Smooth muscle cell (in vitro differentiated cells): ENCODE data around the gene WDR3. TPM values are rescaled to one million over a fixed set of nuclear protein-coding genes. Genes with fewer than 3 reads are reported as not detected.

Experiments used
- DNase-seq: peaks from one replicate; lab custom pipeline; 2025; ENCODE audit not compliant: unreplicated experiment; lab: John Stamatoyannopoulos, UW
- H2AFZ ChIP-seq: fragments of 200-600 bp; sonication (generic); 2 replicates; pipeline ENCODE4 v1.6.0; 2016; ENCODE audit warnings: antibody characterized with exemption, low read depth, mild to moderate bottlenecking
- H3F3A ChIP-seq: fragments of 200-600 bp; sonication (generic); 2 replicates; pipeline ENCODE4 v1.6.0; 2017; ENCODE audit warnings: antibody characterized with exemption, low read depth
- H3K27ac ChIP-seq: fragments of 200-600 bp; sonication (generic); 2 replicates; pipeline ENCODE4 v1.5.1; 2016; ENCODE audit warnings: low read depth, mild to moderate bottlenecking
- H3K27me3 ChIP-seq: fragments of 200-600 bp; sonication (generic); 2 replicates; pipeline ENCODE4 v1.6.1; 2016; ENCODE audit warnings: low read depth, mild to moderate bottlenecking
- H3K36me3 ChIP-seq: fragments of 200-600 bp; sonication (generic); 2 replicates; pipeline ENCODE4 v1.5.1; 2016; ENCODE audit warnings: low read depth
- H3K4me1 ChIP-seq: fragments of 200-600 bp; sonication (generic); 2 replicates; pipeline ENCODE4 v1.5.1; 2016; ENCODE audit warnings: low read depth
- H3K4me2 ChIP-seq: fragments of 200-600 bp; sonication (generic); 2 replicates; pipeline ENCODE4 v1.6.0; 2016; ENCODE audit warnings: mild to moderate bottlenecking
- H3K4me3 ChIP-seq: fragments of 200-600 bp; sonication (generic); 2 replicates; pipeline ENCODE4 v1.5.1; 2016; ENCODE audit warnings: mild to moderate bottlenecking
- H3K79me2 ChIP-seq: fragments of 200-600 bp; sonication (generic); 2 replicates; pipeline ENCODE4 v1.6.0; 2016; ENCODE audit warnings: low read depth, mild to moderate bottlenecking
- H3K9ac ChIP-seq: fragments of 200-600 bp; sonication (generic); 2 replicates; pipeline ENCODE4 v1.6.0; 2016; ENCODE audit warnings: low read depth
- H3K9me3 ChIP-seq: fragments of 200-600 bp; sonication (generic); replicated peaks from 2 replicates; pipeline ENCODE4 v1.5.1; 2016; ENCODE audit warnings: low read depth
- H4K20me1 ChIP-seq: fragments of 200-600 bp; sonication (generic); 2 replicates; pipeline ENCODE4 v1.6.0; 2016; ENCODE audit warnings: low read depth
- WGBS: methylation state at CpG from one replicate; pipeline ENCODE4 v1.1.7; 2016; ENCODE audit warnings: low lambda C conversion rate; 5-methylcytosine and 5-hydroxymethylcytosine counted together
- polyA plus RNA-seq: library from polyadenylated mRNA; unstranded; fragments of >200 nt; fragmentation: Nextera tagmentation; extraction: Ambion mirVana; gene quantifications from 2 replicates; pipeline ENCODE4 v1.2.1, GENCODE V29; 2016
- total RNA-seq: library from RNA; depleted of rRNA; stranded (reverse); fragments of >200 nt; gene quantifications from 2 replicates; pipeline ENCODE4 v1.2.3, GENCODE V29; 2014
- TF ChIP-seq, protein P1 (sequence below): fragments of 200-600 bp; sonication (generic); IDR thresholded peaks from 2 replicates; pipeline ENCODE4 v1.5.1; 2017; ENCODE audit warnings: borderline replicate concordance, mild to moderate bottlenecking, antibody characterized with exemption; ENCODE audit not compliant: insufficient read depth, poor library complexity, severe bottlenecking

The WDR3 gene
- total and polyA plus RNA-seq, 2 experiments from 2014 or later: 13.4 to 19.7 TPM

DNA sequence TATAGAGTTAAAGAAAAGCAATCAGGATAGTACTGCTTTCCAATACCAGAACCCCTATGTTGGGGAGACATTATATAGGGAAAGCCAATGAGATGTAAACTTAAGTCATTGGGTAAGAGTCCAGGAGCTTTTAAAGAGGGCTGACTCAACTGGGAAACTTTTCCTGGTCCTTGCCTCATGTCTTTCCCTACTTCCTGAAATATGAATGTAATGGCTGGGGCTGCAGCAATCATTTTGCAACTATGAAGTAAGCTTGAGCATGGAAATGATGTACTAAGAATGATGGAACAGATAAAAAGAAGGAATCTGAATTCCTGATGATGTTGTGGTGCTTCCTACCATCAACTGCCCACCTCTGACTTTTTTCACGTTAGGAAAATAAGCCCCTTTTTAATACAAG lies 55.7 kb downstream of the WDR3 start:
- Histone ChIP-seq H3K9me3 (no peaks in the 10 kb centered on the region), H3K4me3 (no peak overlapping the region), H3K27me3 (no peaks in the 10 kb centered on the region), H3K9ac (no peak overlapping the region), H3K79me2 (no peaks in the 10 kb centered on the region), H3K36me3 (no peaks in the 10 kb centered on the region), H2AFZ (no peak overlapping the region), H3K4me2 (no peak overlapping the region), H4K20me1 (no peaks in the 10 kb centered on the region), H3K27ac (no peak overlapping the region), H3K4me1 (no peaks in the 10 kb centered on the region), H3F3A (no peaks in the 10 kb centered on the region)
- WGBS: 70% methylated on average over 1 of the region's 1 CpG
- no peak for DNase-seq
- TF ChIP-seq, protein P1, sequence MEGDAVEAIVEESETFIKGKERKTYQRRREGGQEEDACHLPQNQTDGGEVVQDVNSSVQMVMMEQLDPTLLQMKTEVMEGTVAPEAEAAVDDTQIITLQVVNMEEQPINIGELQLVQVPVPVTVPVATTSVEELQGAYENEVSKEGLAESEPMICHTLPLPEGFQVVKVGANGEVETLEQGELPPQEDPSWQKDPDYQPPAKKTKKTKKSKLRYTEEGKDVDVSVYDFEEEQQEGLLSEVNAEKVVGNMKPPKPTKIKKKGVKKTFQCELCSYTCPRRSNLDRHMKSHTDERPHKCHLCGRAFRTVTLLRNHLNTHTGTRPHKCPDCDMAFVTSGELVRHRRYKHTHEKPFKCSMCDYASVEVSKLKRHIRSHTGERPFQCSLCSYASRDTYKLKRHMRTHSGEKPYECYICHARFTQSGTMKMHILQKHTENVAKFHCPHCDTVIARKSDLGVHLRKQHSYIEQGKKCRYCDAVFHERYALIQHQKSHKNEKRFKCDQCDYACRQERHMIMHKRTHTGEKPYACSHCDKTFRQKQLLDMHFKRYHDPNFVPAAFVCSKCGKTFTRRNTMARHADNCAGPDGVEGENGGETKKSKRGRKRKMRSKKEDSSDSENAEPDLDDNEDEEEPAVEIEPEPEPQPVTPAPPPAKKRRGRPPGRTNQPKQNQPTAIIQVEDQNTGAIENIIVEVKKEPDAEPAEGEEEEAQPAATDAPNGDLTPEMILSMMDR: no peak

DNA sequence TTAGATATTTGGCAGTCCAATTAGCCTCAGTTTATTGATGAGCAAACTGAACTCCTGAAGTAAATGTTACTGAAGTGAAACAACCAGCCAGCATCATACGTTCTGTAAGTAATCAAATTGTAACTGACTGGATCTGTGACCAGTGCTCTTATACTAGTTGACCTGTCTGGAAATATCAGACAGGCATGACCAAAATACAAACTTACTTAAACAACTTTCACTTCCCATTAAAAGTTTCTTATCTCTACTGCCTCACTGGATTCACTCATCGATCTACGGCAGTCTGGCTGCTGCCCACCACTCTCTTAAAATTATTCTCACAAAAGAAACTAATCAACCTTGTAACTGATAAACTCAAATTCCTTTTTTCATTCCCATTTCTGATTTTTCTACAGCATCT lies 56.4 kb downstream of the WDR3 start:
- Histone ChIP-seq H4K20me1 (no peaks in the 10 kb centered on the region), H3K9ac (no peak overlapping the region), H3K36me3 (no peaks in the 10 kb centered on the region), H3K4me1 (no peaks in the 10 kb centered on the region), H3K9me3 (no peaks in the 10 kb centered on the region), H2AFZ (no peak overlapping the region), H3K27me3 (no peaks in the 10 kb centered on the region), H3K4me3 (no peak overlapping the region), H3K4me2 (no peak overlapping the region), H3F3A (no peaks in the 10 kb centered on the region), H3K79me2 (no peaks in the 10 kb centered on the region), H3K27ac (no peak overlapping the region)
- 66% methylated on average over 3 of the region's 3 CpGs for WGBS
- no peak for DNase-seq
- TF ChIP-seq, protein P1: no peak

DNA sequence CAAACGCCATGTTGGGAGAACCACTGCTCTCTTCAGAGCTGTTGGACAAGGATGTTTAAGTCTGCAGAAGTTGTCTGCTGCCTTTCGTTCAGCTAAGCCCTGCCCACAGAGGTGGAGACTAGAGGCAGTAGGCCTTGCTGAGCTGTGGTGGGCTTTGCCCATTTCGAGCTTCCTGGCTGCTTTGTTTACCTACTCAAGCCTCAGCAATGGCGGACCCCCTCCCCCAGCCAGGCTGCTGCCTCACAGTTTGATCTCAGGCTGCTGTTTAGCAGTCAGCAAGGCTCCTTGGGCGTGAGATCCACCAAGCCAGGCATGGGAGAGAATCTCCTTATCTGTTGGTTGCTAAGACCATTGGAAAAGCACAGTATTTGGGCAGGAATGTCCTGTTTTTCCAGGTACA lies 74.8 kb downstream of the WDR3 start:
- no peak overlapping the region for H3K9ac ChIP-seq

DNA sequence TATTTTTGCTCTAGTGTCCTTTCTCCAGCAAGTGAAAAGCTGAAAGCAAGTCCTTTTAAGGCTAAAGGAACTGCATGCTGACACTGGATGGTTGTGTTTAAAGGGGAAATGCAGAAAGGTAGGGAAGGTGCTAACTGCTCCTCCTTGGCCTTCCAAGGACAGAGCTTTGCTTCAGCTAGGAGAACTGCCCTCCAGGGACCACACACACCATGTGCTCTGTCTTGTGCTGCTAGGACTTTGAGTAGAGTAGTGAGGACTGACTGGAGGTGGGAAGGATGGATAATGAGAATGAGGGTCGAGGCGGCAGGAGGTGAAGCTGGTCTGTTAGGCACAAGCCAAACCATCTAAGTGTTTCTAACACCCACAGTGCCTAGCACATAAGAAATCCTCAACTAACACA lies 77.9 kb downstream of the WDR3 start:
- TF ChIP-seq, protein P1: no peak
- H3K27me3 ChIP-seq: no peaks in the 10 kb centered on the region
- H3F3A ChIP-seq: no peaks in the 10 kb centered on the region

More for the DNA sequence above, 74.8 kb downstream of the WDR3 start:
- Histone ChIP-seq H3K27ac (no peak overlapping the region), H3K79me2 (no peaks in the 10 kb centered on the region), H2AFZ (no peak overlapping the region), H4K20me1 (no peaks in the 10 kb centered on the region), H3F3A (no peaks in the 10 kb centered on the region), H3K4me3 (no peak overlapping the region), H3K4me1 (no peaks in the 10 kb centered on the region), H3K27me3 (no peaks in the 10 kb centered on the region), H3K4me2 (no peak overlapping the region), H3K9me3 (no peaks in the 10 kb centered on the region), H3K36me3 (no peaks in the 10 kb centered on the region)
- 75% methylated on average over 5 of the region's 5 CpGs for WGBS
- no peak for DNase-seq
- TF ChIP-seq, protein P1: no peak

More for the DNA sequence above, 77.9 kb downstream of the WDR3 start:
- H3K9ac ChIP-seq: no peak overlapping the region
- 96% methylated on average over 2 of the region's 2 CpGs for WGBS
- H4K20me1 ChIP-seq: no peaks in the 10 kb centered on the region
- H3K4me3 ChIP-seq: no peak overlapping the region
- no peak for DNase-seq
- no peak overlapping the region for H3K27ac ChIP-seq
- no peak overlapping the region for H3K4me2 ChIP-seq
- H3K4me1 ChIP-seq: no peaks in the 10 kb centered on the region
- no peaks in the 10 kb centered on the region for H3K79me2 ChIP-seq
- no peaks in the 10 kb centered on the region for H3K9me3 ChIP-seq
- no peak overlapping the region for H2AFZ ChIP-seq
- no peaks in the 10 kb centered on the region for H3K36me3 ChIP-seq
